GM23338 (cell line): ENCODE data around the gene ERN1. TPM values are rescaled to one million over a fixed set of nuclear protein-coding genes. Genes with fewer than 3 reads are reported as not detected.

Experiments used
- ATAC-seq: fragments of 200-7000 bp; cut with Tn5 transposase; 3 replicates; pipeline ENCODE4 v1.9.1; 2020
- DNase-seq: peaks from one replicate; pipeline ENCODE4 v3.0.0-alpha.2; 2015; ENCODE audit warnings: low spot score
- H2AFZ ChIP-seq: fragments of 200-600 bp; sonication (generic); 2 replicates; pipeline ENCODE4 v1.8.0; 2016; ENCODE audit warnings: antibody characterized with exemption, mild to moderate bottlenecking, moderate library complexity
- H3F3A ChIP-seq: fragments of 200-600 bp; sonication (generic); replicated peaks from 2 replicates; pipeline ENCODE4 v1.8.0; 2017; ENCODE audit warnings: antibody characterized with exemption, mixed run types, low read depth
- H3K27ac ChIP-seq: fragments of 200-600 bp; sonication (generic); 2 replicates; pipeline ENCODE4 v1.6.1; 2016; ENCODE audit warnings: low read depth
- H3K27me3 ChIP-seq: fragments of 200-600 bp; sonication (generic); 2 replicates; pipeline ENCODE4 v1.8.0; 2016; ENCODE audit warnings: mild to moderate bottlenecking, mixed run types, moderate library complexity; ENCODE audit not compliant: insufficient read depth
- H3K36me3 ChIP-seq: fragments of 200-600 bp; sonication (generic); 2 replicates; pipeline ENCODE4 v1.8.0; 2016; ENCODE audit warnings: mild to moderate bottlenecking; ENCODE audit not compliant: insufficient read depth
- H3K4me1 ChIP-seq: fragments of 200-600 bp; sonication (generic); 2 replicates; pipeline ENCODE4 v1.8.0; 2016; ENCODE audit warnings: mild to moderate bottlenecking, moderate library complexity; ENCODE audit not compliant: insufficient read depth
- H3K4me2 ChIP-seq: fragments of 200-600 bp; sonication (generic); 2 replicates; pipeline ENCODE4 v1.7.1; 2017; ENCODE audit warnings: mixed run types
- H3K4me3 ChIP-seq: fragments of 200-600 bp; sonication (generic); 2 replicates; pipeline ENCODE4 v1.6.1; 2016; ENCODE audit warnings: mixed run types
- H3K79me2 ChIP-seq: fragments of 200-600 bp; sonication (generic); replicated peaks from 2 replicates; pipeline ENCODE4 v1.8.0; 2017; ENCODE audit warnings: mild to moderate bottlenecking; ENCODE audit not compliant: insufficient read depth
- H3K9me2 ChIP-seq: fragments of 200-600 bp; sonication (generic); 2 replicates; pipeline ENCODE4 v1.8.0; 2017; ENCODE audit not compliant: insufficient read depth
- H4K20me1 ChIP-seq: fragments of 200-600 bp; sonication (generic); replicated peaks from 2 replicates; pipeline ENCODE4 v1.8.0; 2017; ENCODE audit warnings: mild to moderate bottlenecking; ENCODE audit not compliant: insufficient read depth
- H3K27ac Mint-ChIP-seq: 2 replicates; pipeline ENCODE4 v1.8.0; 2020; ENCODE audit warnings: inconsistent platforms, mild to moderate bottlenecking, moderate library complexity, mixed read lengths
- H3K27me3 Mint-ChIP-seq: 3 replicates; pipeline ENCODE4 v1.8.0; 2022; ENCODE audit warnings: low read depth, mild to moderate bottlenecking, moderate library complexity, mixed read lengths, inconsistent platforms; ENCODE audit not compliant: insufficient read depth, poor library complexity
- H3K36me3 Mint-ChIP-seq: 3 replicates; pipeline ENCODE4 v1.8.0; 2021; ENCODE audit warnings: low read depth, mild to moderate bottlenecking, inconsistent platforms, moderate library complexity, mixed read lengths
- H3K4me1 Mint-ChIP-seq: 3 replicates; pipeline ENCODE4 v1.8.0; 2020; ENCODE audit warnings: mild to moderate bottlenecking, inconsistent platforms, mixed read lengths
- H3K4me3 Mint-ChIP-seq: 3 replicates; pipeline ENCODE4 v1.8.0; 2021; ENCODE audit warnings: moderate library complexity, mild to moderate bottlenecking, inconsistent platforms, mixed read lengths
- H3K9me3 Mint-ChIP-seq: 3 replicates; pipeline ENCODE4 v1.8.0; 2020; ENCODE audit warnings: moderate library complexity, mild to moderate bottlenecking, inconsistent platforms, mixed read lengths
- CREB1 ChIP-seq: fragments of 250-450 bp; sonication (Bioruptor Pico); IDR thresholded peaks from 2 replicates; pipeline ENCODE4 v1.5.0; 2020; ENCODE audit warnings: low read depth, mild to moderate bottlenecking, moderate library complexity
- ETS1 ChIP-seq: IDR thresholded peaks from 2 replicates; pipeline ENCODE4 v1.6.1; 2016; ENCODE audit warnings: antibody characterized with exemption
- EZH2 ChIP-seq: fragments of 200-600 bp; sonication (generic); IDR thresholded peaks from one replicate; pipeline ENCODE4 v1.8.0; 2017; ENCODE audit warnings: antibody characterized with exemption, mild to moderate bottlenecking, low read depth; ENCODE audit not compliant: unreplicated experiment
- EZH2phosphoT487 ChIP-seq: fragments of 200-600 bp; sonication (generic); IDR thresholded peaks from one replicate; pipeline ENCODE4 v1.8.1; 2018; ENCODE audit warnings: antibody characterized with exemption; ENCODE audit not compliant: unreplicated experiment
- JUNB ChIP-seq: IDR thresholded peaks from one replicate; pipeline ENCODE4 v1.6.1; 2016; ENCODE audit warnings: antibody characterized with exemption; ENCODE audit not compliant: unreplicated experiment
- NANOG ChIP-seq: IDR thresholded peaks from 2 replicates; pipeline ENCODE4 v1.6.1; 2016; ENCODE audit warnings: antibody characterized with exemption, borderline replicate concordance
- POLR2AphosphoS5 ChIP-seq: IDR thresholded peaks from 2 replicates; pipeline ENCODE4 v1.6.1; 2016; ENCODE audit warnings: antibody characterized with exemption, low read depth
- REST ChIP-seq: IDR thresholded peaks from one replicate; pipeline ENCODE4 v1.6.1; 2018; ENCODE audit warnings: antibody characterized with exemption; ENCODE audit not compliant: unreplicated experiment
- ZNF114 ChIP-seq: fragments of 250-450 bp; sonication (Bioruptor Pico); IDR thresholded peaks from 2 replicates; pipeline ENCODE4 v1.5.0; 2020; ENCODE audit warnings: mild to moderate bottlenecking, moderate library complexity
- polyA plus RNA-seq: library from polyadenylated mRNA; unstranded; fragments of >200 nt; fragmentation: Nextera tagmentation; extraction: Ambion mirVana; gene quantifications from 2 replicates; pipeline ENCODE4 v1.2.1, GENCODE V29; 2016
- total RNA-seq: library from RNA; depleted of rRNA; stranded (reverse); fragments of >200 nt; shearing (Covaris generic); gene quantifications from 2 replicates; pipeline ENCODE4 v1.2.3, GENCODE V29; 2014

ERN1 gene
- total and polyA plus RNA-seq, 2 experiments from 2014 or later, result 5.9 to 7.5 TPM

- no peak for TF ChIP-seq ETS1
- TF ChIP-seq ZNF114 (CRISPR knock-in tag), result no peak
- no peak for TF ChIP-seq EZH2
- TF ChIP-seq CREB1 (CRISPR knock-in tag), result no peak
- TF ChIP-seq REST, result no peak
- TF ChIP-seq POLR2AphosphoS5, result no peak
Observed at GRCh38 chr17:64002658-64003525, 127.1 kb downstream of the ERN1 start (continued).

- Histone ChIP-seq H3K79me2 (no peaks in the 10 kb centered on the region), H4K20me1 (no peaks in the 10 kb centered on the region), H3F3A (no peaks in the 10 kb centered on the region), H3K4me2 (no peak overlapping the region), H3K27me3 (peaks cover 18% of the 10 kb centered on the region), H3K36me3 (no peaks in the 10 kb centered on the region), H3K9me2 (no peaks in the 10 kb centered on the region), H3K4me3 (no peak overlapping the region), H2AFZ (no peak overlapping the region), H3K27ac (no peak overlapping the region), H3K4me1 (peaks cover 9% of the 10 kb centered on the region)
- no peak for ATAC-seq
- H3K27ac Mint-ChIP-seq, result no peak overlapping the region
- no peak for TF ChIP-seq EZH2phosphoT487
- TF ChIP-seq NANOG, result no peak
- no peak for TF ChIP-seq JUNB
- no peak for TF ChIP-seq EZH2
- peaks cover 25% of the 10 kb centered on the region for H3K27me3 Mint-ChIP-seq
- H3K4me3 Mint-ChIP-seq, result no peak overlapping the region
- no peaks in the 10 kb centered on the region; the same call in 2 of the 3 replicates for H3K9me3 Mint-ChIP-seq
- H3K36me3 Mint-ChIP-seq, result no peaks in the 10 kb centered on the region
- H3K4me1 Mint-ChIP-seq, result peaks cover 24% of the 10 kb centered on the region
- DNase-seq, result no peak
Observed at GRCh38 chr17:64001763-64002529, 128.0 kb downstream of the ERN1 start.
